Cardiac muscle cell (in vitro differentiated cells and primary cell): ENCODE data around the gene NTRK3. TPM values are rescaled to one million over a fixed set of nuclear protein-coding genes. Genes with fewer than 3 reads are reported as not detected.
A peak's percentile ranks its signal among the peaks of the same experiment; 100 is the strongest.

Source experiments
- DNase-seq, 2 donors: peaks; one replicate each; pipeline versions ENCODE4 v3.0.0 to v3.0.0-alpha.2; 2010 to 2017; ENCODE audit warnings: low read depth in 1 of 2, low spot score in 1 of 2
- H3K27ac ChIP-seq: fragments of 200-600 bp; sonication (generic); 2 replicates; pipeline ENCODE4 v1.5.1; 2016
- H3K27me3 ChIP-seq: fragments of 200-600 bp; sonication (generic); 2 replicates; pipeline ENCODE4 v1.6.0; 2016; ENCODE audit warnings: control low read depth
- H3K36me3 ChIP-seq: fragments of 200-600 bp; sonication (generic); 2 replicates; pipeline ENCODE4 v1.5.1; 2016; ENCODE audit warnings: control low read depth
- H3K4me1 ChIP-seq: fragments of 200-600 bp; sonication (generic); 2 replicates; pipeline ENCODE4 v1.8.1; 2017; ENCODE audit warnings: low read depth, mild to moderate bottlenecking, mixed run types
- H3K4me3 ChIP-seq: fragments of 200-600 bp; sonication (generic); 2 replicates; pipeline ENCODE4 v1.5.1; 2016; ENCODE audit warnings: mild to moderate bottlenecking
- H3K9me3 ChIP-seq: fragments of 200-600 bp; sonication (generic); 2 replicates; pipeline ENCODE4 v1.5.1; 2017; ENCODE audit warnings: low read depth, mild to moderate bottlenecking, control low read depth
- CTCF ChIP-seq: IDR thresholded peaks from 2 replicates; pipeline ENCODE4 v1.5.1; 2012; ENCODE audit warnings: low read depth, mild to moderate bottlenecking, low read length
- polyA plus RNA-seq: library from polyadenylated mRNA; unstranded; fragments of >200 nt; fragmentation: Nextera tagmentation; extraction: Ambion mirVana; gene quantifications from 2 replicates; pipeline ENCODE4 v1.2.1, GENCODE V29; 2016
- total RNA-seq: library from RNA; depleted of rRNA; stranded (reverse); fragments of >200 nt; gene quantifications from 2 replicates; pipeline ENCODE4 v1.2.3, GENCODE V29; 2016

NTRK3 gene
- total and polyA plus RNA-seq, 2 experiments from 2014 or later, result 3.3 to 6.2 TPM

- H3K27me3 ChIP-seq, result peaks cover 46% of the 10 kb centered on the region
- H3K4me3 ChIP-seq, result no peak overlapping the region
- no peaks in the 10 kb centered on the region for H3K36me3 ChIP-seq
- peak overlapping the region; percentile 10 for H3K27ac ChIP-seq
- no peaks in the 10 kb centered on the region for H3K9me3 ChIP-seq
- H3K4me1 ChIP-seq, result peaks cover 24% of the 10 kb centered on the region
- DNase-seq, result no peak
- TF ChIP-seq CTCF, result no peak
These were observed 11.2 kb upstream of the NTRK3 start for GRCh38 chr15:88267720-88268119.

- no peak for TF ChIP-seq CTCF
- peaks cover 24% of the 10 kb centered on the region for H3K4me1 ChIP-seq
- H3K36me3 ChIP-seq, result no peaks in the 10 kb centered on the region
- peaks cover 43% of the 10 kb centered on the region for H3K27me3 ChIP-seq
- no peak for DNase-seq
- no peak overlapping the region for H3K27ac ChIP-seq
- H3K9me3 ChIP-seq, result no peaks in the 10 kb centered on the region
- H3K4me3 ChIP-seq, result no peak overlapping the region
These were observed 9.6 kb upstream of the NTRK3 start for GRCh38 chr15:88266170-88266569.

GRCh38 chr15:88264622-88265021 is 8.1 kb upstream of the NTRK3 start:
- Histone ChIP-seq H3K4me3 (no peak overlapping the region), H3K27ac (no peak overlapping the region), H3K4me1 (peaks cover 21% of the 10 kb centered on the region), H3K27me3 (peaks cover 53% of the 10 kb centered on the region), H3K36me3 (no peaks in the 10 kb centered on the region), H3K9me3 (no peaks in the 10 kb centered on the region)
- DNase-seq, result no peak
- TF ChIP-seq CTCF, result no peak

- TF ChIP-seq CTCF, result no peak
- Histone ChIP-seq H3K9me3 (no peaks in the 10 kb centered on the region), H3K27ac (no peak overlapping the region), H3K4me1 (peaks cover 3% of the 10 kb centered on the region), H3K27me3 (peaks cover 72% of the 10 kb centered on the region), H3K36me3 (no peaks in the 10 kb centered on the region), H3K4me3 (no peak overlapping the region)
- DNase-seq, result no peak
These were observed 5.5 kb upstream of the NTRK3 start for GRCh38 chr15:88262064-88262463.

GRCh38 chr15:88258093-88258641 is 1.6 kb upstream of the NTRK3 start:
- peak overlapping the region; percentile 62 for H3K4me3 ChIP-seq
- H3K27me3 ChIP-seq, result peaks cover 84% of the 10 kb centered on the region
- H3K27ac ChIP-seq, result no peak overlapping the region
- H3K36me3 ChIP-seq, result no peaks in the 10 kb centered on the region
- peak; percentile 21 to 86 for DNase-seq
- H3K9me3 ChIP-seq, result no peaks in the 10 kb centered on the region
- TF ChIP-seq CTCF, result peak; percentile 33
- no peaks in the 10 kb centered on the region for H3K4me1 ChIP-seq
